HG02623 (cell line): ENCODE results near the gene ROS1.

Experiments
- ATAC-seq: cut with Tn5 transposase; IDR thresholded peaks from one replicate; pipeline ENCODE4 v1.9.1; 2021; ENCODE audit warnings: moderate library complexity; ENCODE audit not compliant: unreplicated experiment

ROS1 gene

DNA sequence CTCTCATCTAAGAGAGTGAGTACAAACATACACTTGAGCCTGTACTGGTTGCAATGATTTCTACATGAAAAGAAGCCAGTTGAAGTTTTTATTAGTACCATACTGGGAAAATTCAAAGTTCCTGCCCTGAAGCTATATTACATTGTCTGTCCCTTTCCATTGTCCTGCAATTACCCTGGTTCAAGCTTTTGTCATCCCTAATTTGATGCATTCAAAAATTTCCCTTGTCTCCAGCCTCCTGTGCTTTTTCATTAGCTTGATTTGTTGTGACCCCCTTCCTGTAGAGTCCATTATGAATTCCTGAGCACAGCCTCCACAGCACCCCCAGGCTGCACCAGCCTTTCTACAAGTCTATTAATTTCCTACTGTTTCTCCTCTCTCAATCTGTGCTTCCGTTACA lies 114.0 kb downstream of the ROS1 start:
- no peak for ATAC-seq

DNA sequence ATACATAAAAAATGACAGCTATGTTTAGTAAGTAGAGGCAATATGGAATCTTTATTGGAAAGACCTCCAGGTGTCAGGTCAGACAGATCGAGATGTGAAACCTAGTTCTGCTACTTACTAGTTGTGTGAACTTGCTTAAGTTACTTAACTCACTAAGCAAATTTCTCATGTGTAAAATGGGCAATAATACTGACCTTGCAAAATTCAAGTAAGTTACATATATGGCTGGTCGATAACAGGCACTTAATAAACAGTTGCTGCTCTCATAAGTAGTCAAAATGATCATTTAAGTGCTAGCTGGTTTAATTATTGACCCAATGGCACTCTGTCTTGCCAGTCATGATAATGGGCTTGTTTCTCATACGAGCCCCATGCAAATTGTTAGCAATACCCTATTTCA lies 114.4 kb downstream of the ROS1 start:
- no peak for ATAC-seq

- no peak for ATAC-seq
Measured at GRCh38 chr6:117309611-117310010, 116.1 kb downstream of the ROS1 start.

- ATAC-seq: no peak
Measured at GRCh38 chr6:117309069-117309468, 116.7 kb downstream of the ROS1 start.

GRCh38 chr6:117307655-117308054 lies 118.1 kb downstream of the ROS1 start:
- no peak for ATAC-seq

GRCh38 chr6:117306227-117306790 lies 119.4 kb downstream of the ROS1 start:
- ATAC-seq: no peak

DNA sequence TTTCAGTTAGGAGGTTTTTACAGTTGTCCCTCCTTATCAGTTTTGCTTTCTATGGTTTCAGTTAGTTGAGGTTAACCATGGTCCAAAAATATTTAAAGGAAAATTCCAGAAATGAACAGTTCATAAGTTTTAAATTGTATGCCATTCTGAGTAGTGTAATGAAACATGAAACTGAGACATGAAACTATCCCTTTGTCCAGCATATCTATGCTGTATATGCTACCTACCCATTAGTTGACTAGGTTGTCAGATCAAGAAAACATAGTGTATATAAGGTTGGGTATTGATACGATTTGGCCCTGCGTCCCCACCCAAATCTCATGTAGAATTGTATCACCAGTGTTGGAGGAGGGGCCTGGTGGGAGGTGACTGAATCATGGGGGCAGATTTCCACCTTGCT lies 121.3 kb downstream of the ROS1 start:
- no peak for ATAC-seq

- no peak for ATAC-seq
Measured at GRCh38 chr6:117303323-117303722, 122.4 kb downstream of the ROS1 start.

GRCh38 chr6:117298941-117299340 lies 126.8 kb downstream of the ROS1 start:
- no peak for ATAC-seq

DNA sequence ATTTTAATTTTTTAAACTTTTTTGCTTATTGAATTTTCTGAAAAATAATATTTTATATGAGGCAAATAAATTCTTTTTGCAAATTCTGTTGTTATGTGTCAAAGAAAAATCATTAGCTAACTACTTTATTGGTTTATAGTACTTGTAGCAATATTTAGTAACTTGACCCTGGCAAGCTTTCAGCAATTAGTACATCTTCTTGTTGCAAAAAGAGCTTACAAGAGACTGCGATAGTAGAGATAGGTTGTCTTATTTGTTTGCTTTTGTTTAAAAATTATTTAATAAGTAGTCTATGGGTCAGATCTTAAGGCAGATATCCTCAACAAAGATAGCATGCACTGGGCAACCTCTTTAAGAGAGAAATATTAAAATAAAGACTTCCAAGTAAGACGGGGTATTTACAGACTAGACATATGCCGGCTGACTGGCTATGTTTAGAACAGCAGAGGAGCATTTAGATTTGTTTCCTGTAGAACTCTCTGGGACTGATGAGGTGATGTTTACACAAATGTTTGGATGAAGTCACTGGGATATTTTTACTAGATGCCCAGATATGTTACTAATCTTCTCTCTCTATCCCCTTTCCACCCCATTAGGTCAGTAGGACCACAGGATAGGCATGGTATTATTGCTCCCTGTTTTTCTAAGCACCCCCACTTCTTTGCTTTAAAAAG lies 135.4 kb downstream of the ROS1 start:
- no peak for ATAC-seq

DNA sequence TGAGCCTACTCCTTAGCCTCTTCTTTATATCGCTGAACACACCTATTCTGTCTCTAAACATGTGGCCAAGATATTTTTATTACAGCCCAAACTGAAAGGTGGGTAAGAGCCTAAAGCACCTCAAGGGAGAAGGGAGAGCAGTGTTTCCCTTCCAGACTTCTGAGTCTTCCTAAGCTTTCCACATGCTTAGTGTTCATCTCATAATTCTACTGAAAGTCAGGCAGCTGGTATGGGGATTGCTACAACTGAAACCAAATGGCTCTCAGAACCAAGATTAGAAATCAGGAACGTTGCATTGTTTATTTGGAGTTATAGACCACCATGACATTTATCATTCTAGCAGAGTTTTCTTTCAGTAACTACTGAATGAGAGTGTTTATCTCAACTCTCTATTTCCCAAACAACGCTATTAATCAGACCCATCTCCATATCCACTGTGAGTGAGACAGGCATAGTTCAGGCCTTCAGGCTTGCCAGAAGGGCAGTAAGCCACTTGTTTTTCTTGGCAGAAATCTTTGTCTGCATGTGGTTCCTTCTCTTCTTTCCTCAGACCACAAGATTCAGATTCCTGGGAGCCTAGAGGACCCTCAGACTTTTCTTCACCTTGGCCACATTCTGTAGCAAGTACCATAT lies 137.5 kb downstream of the ROS1 start:
- no peak for ATAC-seq

GRCh38 chr6:117280922-117281321 lies 144.8 kb downstream of the ROS1 start:
- no peak for ATAC-seq

DNA sequence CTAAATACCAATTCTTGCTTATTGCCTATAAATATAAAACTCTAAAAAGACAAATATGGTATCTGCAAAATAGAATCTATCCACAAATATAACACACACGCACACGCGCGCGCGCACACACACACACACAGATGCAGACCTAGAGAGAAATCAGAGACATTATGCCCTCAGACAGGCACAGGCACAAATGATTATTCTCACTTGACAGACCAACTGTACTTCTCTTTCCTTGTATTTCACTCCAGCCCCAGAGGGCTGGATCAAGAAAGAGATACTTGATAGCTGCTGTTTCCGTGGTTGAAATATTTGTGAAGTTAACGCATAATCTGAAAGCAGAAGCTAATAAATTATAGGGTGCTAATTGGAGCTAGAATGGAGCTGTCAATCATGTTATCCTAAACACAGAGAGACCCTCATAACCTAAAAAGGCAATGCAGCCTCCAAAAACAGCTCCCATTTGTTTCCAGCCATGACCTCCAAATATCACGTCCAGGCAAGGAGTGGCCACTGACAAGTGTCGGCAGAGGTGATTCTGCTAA lies 148.9 kb downstream of the ROS1 start:
- no peak for ATAC-seq

GRCh38 chr6:117275711-117276110 lies 150.0 kb downstream of the ROS1 start:
- no peak for ATAC-seq

DNA sequence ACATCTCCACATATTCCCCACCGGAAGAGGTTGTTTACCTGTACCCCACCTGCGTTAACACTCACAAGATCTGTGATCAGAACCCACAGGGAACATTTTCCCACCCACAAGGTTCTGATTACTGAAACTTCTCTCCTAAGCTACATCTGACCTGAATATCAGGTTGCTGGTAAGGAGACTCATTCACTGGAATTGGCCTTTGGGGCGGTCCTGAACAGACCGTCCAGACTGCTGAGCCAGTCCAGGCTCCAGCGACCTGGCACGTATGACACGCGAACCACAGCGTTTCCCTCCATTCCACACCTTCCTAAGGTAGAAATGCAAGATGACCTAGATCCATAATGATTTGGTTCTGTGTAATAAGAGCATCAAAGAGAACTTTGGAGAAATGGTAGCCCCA lies 150.5 kb downstream of the ROS1 start:
- no peak for ATAC-seq

- no peak for ATAC-seq
Measured at GRCh38 chr6:117272891-117273290, 152.9 kb downstream of the ROS1 start.

DNA sequence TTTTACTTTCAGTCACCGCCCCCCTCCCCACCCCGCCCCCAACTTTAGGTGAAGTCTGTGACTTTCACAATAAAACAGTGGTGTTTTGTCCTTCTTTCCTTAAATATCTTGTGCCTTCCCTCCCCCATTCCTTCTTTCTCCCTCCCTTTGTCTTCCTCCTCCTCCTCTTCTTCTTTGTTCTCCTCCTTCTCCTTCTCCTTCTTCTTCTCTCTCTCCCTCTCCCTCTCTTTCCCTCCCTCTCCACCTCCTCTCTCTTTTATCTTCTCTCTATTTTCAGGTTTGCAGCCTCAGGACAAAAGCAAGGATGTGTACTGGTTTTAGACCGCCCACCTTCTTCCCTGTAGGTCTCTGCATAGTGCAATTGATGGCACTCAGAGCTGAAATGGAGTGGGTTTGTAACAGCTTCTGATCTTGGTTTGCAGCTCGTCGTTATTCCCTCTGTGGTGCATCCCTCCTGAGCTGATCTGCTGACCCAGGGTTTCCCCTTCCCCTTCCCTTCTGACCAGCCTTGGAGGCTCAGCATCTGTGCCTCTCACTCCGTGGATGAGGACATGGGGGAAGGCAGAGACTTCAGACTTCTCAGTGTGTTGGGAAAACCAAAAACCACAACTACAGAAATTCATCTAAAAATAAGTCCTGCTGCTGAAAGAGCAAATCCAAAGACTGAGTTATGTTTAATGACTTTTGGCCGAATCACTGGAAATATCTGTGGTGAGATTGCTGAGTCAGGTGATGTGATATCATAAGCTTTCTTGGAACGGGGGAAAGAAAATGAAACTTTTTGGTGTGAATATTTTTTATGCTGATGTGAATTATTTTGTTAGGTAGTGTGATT lies 153.5 kb downstream of the ROS1 start:
- ATAC-seq: no peak

GRCh38 chr6:117270843-117271507 lies 154.8 kb downstream of the ROS1 start:
- ATAC-seq: no peak

- ATAC-seq: no peak
Measured at GRCh38 chr6:117270055-117270842, 155.5 kb downstream of the ROS1 start.

DNA sequence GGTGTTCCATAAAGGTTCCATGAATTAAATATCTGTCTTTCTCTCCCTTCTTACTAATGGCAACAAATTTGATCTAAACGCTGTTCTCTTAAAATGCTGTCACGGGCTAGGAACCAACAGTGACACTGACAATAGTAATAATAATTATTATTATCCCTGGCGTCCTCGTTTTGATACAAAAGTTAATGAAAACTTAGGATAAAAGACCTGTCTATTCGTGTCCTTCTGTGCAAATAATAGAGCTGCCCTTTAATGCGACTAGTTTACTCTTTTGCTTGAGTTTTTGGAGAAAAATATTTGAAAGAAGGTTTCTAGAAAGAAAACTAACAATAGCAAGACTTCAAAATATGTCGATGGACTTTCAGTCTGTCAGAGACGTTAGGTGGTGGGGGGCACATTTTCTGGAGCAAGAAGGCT lies 156.1 kb downstream of the ROS1 start:
- no peak for ATAC-seq
